B cell (primary cell): ENCODE measurements around the gene ZNF816. TPM values are rescaled to one million over a fixed set of nuclear protein-coding genes. Genes with fewer than 3 reads are reported as not detected.

Experiments used
- ATAC-seq: fragments of 200-7000 bp; cut with Tn5 transposase; one replicate; pipeline ENCODE4 v1.10.0; 2021; ENCODE audit warnings: low read depth, mild to moderate bottlenecking, moderate number of reproducible peaks, moderate library complexity
- CTCF ChIA-PET: fragments of 350-600 bp; sonication (Branson Sonifier 250); formaldehyde crosslinking; loops from one replicate; lab custom pipeline; 2021; ENCODE audit warnings: antibody characterized with exemption, inconsistent platforms; lab: Charles Lee
- POLR2A ChIA-PET: fragments of 350-600 bp; sonication (Branson Sonifier 250); formaldehyde crosslinking; loops from one replicate; lab custom pipeline; 2021; ENCODE audit warnings: antibody characterized with exemption; lab: Charles Lee
- DNase-seq: peaks from one replicate; pipeline ENCODE4 v3.0.0; 2013
- H2AFZ ChIP-seq: 2 replicates; pipeline ENCODE4 v1.6.1; 2012; ENCODE audit warnings: mild to moderate bottlenecking, low read depth, low read length; ENCODE audit not compliant: insufficient read depth, poor library complexity, severe bottlenecking
- H3K27ac ChIP-seq, 2 donors: 1 replicate in 1 of 2; 2 replicates in 1 of 2; pipeline ENCODE4 v1.5.1; 2012 to 2013; ENCODE audit warnings: low read length in 2 of 2, mild to moderate bottlenecking in 2 of 2, moderate library complexity in 1 of 2
- H3K27me3 ChIP-seq, 4 experiments: fragments of 200-600 bp in 1 of 4; sonication (generic) in 1 of 4; replicated peaks in 1 of 4; 1 replicate in 2 of 4; 2 replicates in 2 of 4; pipeline versions ENCODE4 v1.6.1 to v1.7.0; 2013 to 2016; ENCODE audit warnings: low read length in 3 of 4, mild to moderate bottlenecking in 2 of 4, mixed read lengths in 1 of 4, moderate library complexity in 1 of 4; ENCODE audit not compliant: insufficient read depth in 4 of 4, control insufficient read depth in 3 of 4; ENCODE audit errors: control extremely low read depth in 1 of 4
- H3K36me3 ChIP-seq, 2 experiments: replicated peaks in 1 of 2; 1 replicate in 1 of 2; 2 replicates in 1 of 2; pipeline versions ENCODE4 v1.6.1 to v1.7.1; 2013; ENCODE audit warnings: low read length in 1 of 2; ENCODE audit not compliant: insufficient read depth in 2 of 2, control insufficient read depth in 1 of 2; ENCODE audit errors: control extremely low read depth in 1 of 2, extremely low read depth in 1 of 2
- H3K4me1 ChIP-seq, 2 donors: fragments of 200-600 bp in 1 of 2; sonication (generic) in 1 of 2; 1 replicate in 1 of 2; 2 replicates in 1 of 2; pipeline versions ENCODE4 v1.5.1 to v1.6.1; 2013 to 2017; ENCODE audit warnings: low read length in 2 of 2; ENCODE audit not compliant: control insufficient read depth in 2 of 2, insufficient read depth in 2 of 2
- H3K4me2 ChIP-seq: replicated peaks from 2 replicates; pipeline ENCODE3; 2012; ENCODE audit warnings: mild to moderate bottlenecking, low read depth, low read length; ENCODE audit not compliant: poor library complexity, severe bottlenecking
- H3K4me3 ChIP-seq, 5 experiments: fragments of 200-600 bp in 1 of 5; sonication (generic) in 1 of 5; 1 replicate in 3 of 5; 2 replicates in 2 of 5; pipeline versions ENCODE4 v1.5.1 to v1.7.0; 2011 to 2016; ENCODE audit warnings: low read length in 4 of 5, mild to moderate bottlenecking in 4 of 5, low read depth in 2 of 5, control low read depth in 1 of 5, moderate library complexity in 1 of 5; ENCODE audit not compliant: insufficient read depth in 1 of 5; ENCODE audit errors: control extremely low read depth in 1 of 5, extremely low read depth in 1 of 5
- H3K79me2 ChIP-seq: fragments of 200-600 bp; sonication (generic); one replicate; pipeline ENCODE4 v1.6.0; 2016; ENCODE audit warnings: low read length; ENCODE audit not compliant: control insufficient read depth, insufficient read depth
- H3K9ac ChIP-seq: fragments of 200-600 bp; sonication (generic); 2 replicates; pipeline ENCODE4 v1.6.1; 2017; ENCODE audit warnings: mild to moderate bottlenecking, low read length, moderate library complexity
- H3K9me3 ChIP-seq, 3 donors: one replicate each; pipeline versions ENCODE4 v1.6.1 to v1.7.1; 2013; ENCODE audit warnings: low read length in 2 of 3; ENCODE audit not compliant: control insufficient read depth in 2 of 3, insufficient read depth in 1 of 3; ENCODE audit errors: control extremely low read depth in 1 of 3
- H4K20me1 ChIP-seq: 2 replicates; pipeline ENCODE4 v1.6.0; 2012; ENCODE audit warnings: mild to moderate bottlenecking, low read length; ENCODE audit not compliant: insufficient read depth, control insufficient read depth, poor library complexity, severe bottlenecking
- H3K27ac Mint-ChIP-seq: one replicate; pipeline ENCODE4 v1.8.0; 2021; ENCODE audit warnings: mixed read lengths
- H3K27me3 Mint-ChIP-seq: one replicate; pipeline ENCODE4 v1.8.0; 2021; ENCODE audit warnings: mixed read lengths
- H3K4me1 Mint-ChIP-seq: one replicate; pipeline ENCODE4 v1.8.0; 2021; ENCODE audit warnings: mixed read lengths
- H3K4me3 Mint-ChIP-seq: one replicate; pipeline ENCODE4 v1.8.0; 2021; ENCODE audit warnings: mixed read lengths
- H3K9me3 Mint-ChIP-seq: one replicate; pipeline ENCODE4 v1.8.0; 2022; ENCODE audit warnings: mixed read lengths; ENCODE audit not compliant: insufficient read depth
- CTCF ChIP-seq: fragments of 200-600 bp; IDR thresholded peaks from one replicate; pipeline ENCODE4 v1.8.0; 2022; ENCODE audit warnings: antibody characterized with exemption, mild to moderate bottlenecking
- EZH2 ChIP-seq: IDR thresholded peaks from 2 replicates; pipeline ENCODE4 v1.6.1; 2012; ENCODE audit warnings: borderline replicate concordance, low read depth, mild to moderate bottlenecking, moderate library complexity, low read length; ENCODE audit not compliant: insufficient read depth, poor library complexity, severe bottlenecking
- WGBS: methylation state at CpG from one replicate; pipeline ENCODE4 v1.1.5; 2013; ENCODE audit warnings: missing lambda C conversion rate; ENCODE audit not compliant: insufficient coverage; 5-methylcytosine and 5-hydroxymethylcytosine counted together
- intact Hi-C: fragments of 100-400 bp; cut with micrococcal nuclease; formaldehyde crosslinking; loops from one replicate; pipeline ENCODE4 v1.10.0; 2022
- polyA plus RNA-seq: library from polyadenylated mRNA; depleted of rRNA; stranded (reverse); fragments of >200 nt; gene quantifications from 2 replicates; pipeline ENCODE4 v1.2.3, GENCODE V29; 2012
- total RNA-seq, 2 donors: library from RNA; stranded (reverse); fragments of 120-200 nt in 1 of 2; gene quantifications; 1 replicate in 1 of 2; 2 replicates in 1 of 2; pipeline versions ENCODE4 v1.2.3 to v1.2.4, GENCODE V29; 2013 to 2022

The ZNF816 gene
- total and polyA plus RNA-seq, 2 donors (not counting 1 experiment from before 2014, with no cell fraction given) = 4.5 to 25.0 TPM

- Histone ChIP-seq H3K79me2 (peaks cover 28% of the 10 kb centered on the region), H3K4me3 (peak overlapping the region; percentile 64 to 97 (median 88)), H4K20me1 (no peaks in the 10 kb centered on the region), H3K9me3 (peaks cover 0 to 45% (median 16%) of the 10 kb centered on the region in 3 donors), H3K9ac (peak overlapping the region; percentile 99), H3K4me2 (peak overlapping the region; percentile 86), H2AFZ (peak overlapping the region; percentile 89), H3K27ac (peak overlapping the region; percentile 72 to 90), H3K27me3 (no peaks in the 10 kb centered on the region), H3K4me1 (peaks cover 6 to 20% of the 10 kb centered on the region in 2 donors), H3K36me3 (no peaks in the 10 kb centered on the region)
- POLR2A ChIA-PET = interaction anchor here (0.6 kb wide), 1 partner anchor 318 kb away, joined by 5 read pairs; no protein-coding TSS in a partner anchor
- DNase-seq = peak; percentile 96
- no peaks in the 10 kb centered on the region for H3K27me3 Mint-ChIP-seq
- CTCF ChIA-PET = interaction anchor here (0.6 to 1.1 kb wide), 2 partner anchors 20 to 85 kb away, joined by 3 read pairs; partner anchors contain the start of gene ZNF816
- H3K27ac Mint-ChIP-seq = peak overlapping the region; percentile 86
- intact Hi-C loops = loop anchor here (1.0 to 10.0 kb wide), 11 partner anchors 20 to 894 kb away; partner anchors contain the start of genes ZNF160, ZNF320, ZNF432 and ZNF525
- H3K9me3 Mint-ChIP-seq = no peaks in the 10 kb centered on the region
- peak; percentile 100 for ATAC-seq
- peaks cover 30% of the 10 kb centered on the region for H3K4me1 Mint-ChIP-seq
- WGBS = 1% methylated on average over 43 of the region's 43 CpGs
- TF ChIP-seq CTCF (no peak), EZH2 (no peak)
- peak overlapping the region; percentile 92 for H3K4me3 Mint-ChIP-seq
Measured at GRCh38 chr19:52942386-52943133, 20.1 kb downstream of the ZNF816 start.

DNA sequence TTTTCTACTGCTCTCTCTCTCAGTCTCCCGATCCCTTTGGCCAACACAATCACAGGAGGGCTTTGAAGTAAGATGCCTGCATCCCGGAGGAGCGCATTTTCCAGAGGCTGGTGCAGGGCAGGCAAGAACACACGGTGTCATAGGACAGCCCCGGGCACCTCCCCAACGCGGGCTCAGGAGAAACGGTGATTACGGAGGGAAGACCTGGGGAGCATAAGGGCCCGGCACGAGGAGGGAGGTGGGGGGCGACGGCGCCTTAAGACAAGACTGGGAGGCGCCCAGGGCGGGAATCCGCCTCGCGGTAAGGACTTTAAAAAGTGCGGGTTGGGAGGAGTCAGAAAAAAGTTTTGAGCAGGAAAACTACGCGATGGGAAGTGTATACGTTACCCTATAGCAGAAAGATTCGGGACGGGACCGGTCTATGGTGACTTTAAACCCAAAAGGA is 20.7 kb downstream of the ZNF816 start:
- H3K27me3 Mint-ChIP-seq = no peaks in the 10 kb centered on the region
- ATAC-seq = peak; percentile 13
- WGBS = under 1% methylated on average over 24 of the region's 26 CpGs
- ChIA-PET POLR2A (no interaction called here), CTCF (no interaction called here)
- Histone ChIP-seq H2AFZ (peak overlapping the region; percentile 89), H3K36me3 (no peaks in the 10 kb centered on the region), H3K4me1 (peaks cover 6 to 20% of the 10 kb centered on the region in 2 donors), H3K79me2 (peaks cover 32% of the 10 kb centered on the region), H3K4me3 (peak overlapping the region; percentile 64 to 97 (median 88)), H3K9me3 (peaks cover 0 to 45% (median 10%) of the 10 kb centered on the region in 3 donors), H3K27me3 (no peaks in the 10 kb centered on the region), H3K27ac (peak overlapping the region; percentile 72 to 90), H3K9ac (peak overlapping the region; percentile 99), H3K4me2 (peak overlapping the region; percentile 86), H4K20me1 (no peaks in the 10 kb centered on the region)
- no peaks in the 10 kb centered on the region for H3K9me3 Mint-ChIP-seq
- H3K27ac Mint-ChIP-seq = peak overlapping the region; percentile 86
- intact Hi-C loops = loop anchor here (1.0 to 10.0 kb wide), 11 partner anchors 19 to 894 kb away; partner anchors contain the start of genes ZNF160, ZNF320, ZNF432 and ZNF525
- no peak for DNase-seq
- H3K4me1 Mint-ChIP-seq = peaks cover 32% of the 10 kb centered on the region
- peak overlapping the region; percentile 92 for H3K4me3 Mint-ChIP-seq
- TF ChIP-seq CTCF (no peak), EZH2 (no peak)
